GM13976 (cell line): ENCODE data around the gene FRY.

Experiments
- DNase-seq: peaks from one replicate; pipeline ENCODE4 v3.0.0; 2012; ENCODE audit warnings: low spot score
- CTCF ChIP-seq: IDR thresholded peaks from 2 replicates; pipeline ENCODE4 v1.5.1; 2012; ENCODE audit warnings: borderline replicate concordance, mild to moderate bottlenecking; ENCODE audit not compliant: insufficient read depth; ENCODE audit errors: extremely low read depth, missing control alignments, control extremely low read depth
- in situ Hi-C: fragments of 300-500 bp; cut with MboI; formaldehyde crosslinking; loops from one replicate; pipeline ENCODE4 v1.12.0; 2022; ENCODE audit warnings: low sequenced_read_pairs, mixed read lengths, inconsistent platforms; ENCODE audit not compliant: unreplicated experiment

The FRY gene

GRCh38 chr13:32023698-32024097 lies 7.9 kb upstream of the FRY start:
- in situ Hi-C loops, result loop anchor here (10.0 to 25.0 kb wide), 2 partner anchors 291 to 539 kb away; partner anchors contain the start of genes BRCA2 and ZAR1L
- DNase-seq, result no peak
- TF ChIP-seq CTCF, result no peak

GRCh38 chr13:32024750-32025149 lies 6.8 kb upstream of the FRY start:
- no peak for DNase-seq
- in situ Hi-C loops, result loop anchor here (10.0 to 25.0 kb wide), 2 partner anchors 290 to 538 kb away; partner anchors contain the start of genes BRCA2 and ZAR1L
- no peak for TF ChIP-seq CTCF

- TF ChIP-seq CTCF, result no peak
- in situ Hi-C loops, result loop anchor here (10.0 kb wide), 1 partner anchor 289 kb away; the partner anchor contains the start of genes BRCA2 and ZAR1L
- DNase-seq, result no peak
Measured at GRCh38 chr13:32025730-32026129, 5.8 kb upstream of the FRY start.

- no peak for TF ChIP-seq CTCF
- no peak for DNase-seq
- in situ Hi-C loops, result loop anchor here (10.0 kb wide), 1 partner anchor 288 kb away; the partner anchor contains the start of genes BRCA2 and ZAR1L
Measured at GRCh38 chr13:32026623-32027022, 5.0 kb upstream of the FRY start.

DNA sequence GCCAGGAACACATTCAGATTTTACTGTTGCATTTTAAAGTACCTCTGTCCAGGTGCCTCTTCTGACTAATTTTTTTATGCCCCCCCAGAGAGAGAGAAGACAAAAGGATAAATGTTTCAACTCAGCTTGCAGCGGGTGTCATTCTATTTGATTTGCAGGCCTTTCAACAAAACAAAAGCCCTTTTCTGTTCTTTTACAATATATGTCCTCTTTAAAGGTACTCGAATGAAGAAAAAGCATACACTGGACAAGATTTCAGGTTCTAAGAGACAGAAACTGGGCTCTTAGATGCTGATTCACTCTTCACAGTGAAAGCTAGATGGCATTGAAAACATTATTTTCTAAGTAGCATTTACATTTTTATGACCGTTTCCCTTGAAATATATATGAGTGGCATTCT lies 2.9 kb upstream of the FRY start:
- no peak for TF ChIP-seq CTCF
- DNase-seq, result no peak
- in situ Hi-C loops, result loop anchor here (10.0 kb wide), 1 partner anchor 286 kb away; the partner anchor contains the start of genes BRCA2 and ZAR1L

DNA sequence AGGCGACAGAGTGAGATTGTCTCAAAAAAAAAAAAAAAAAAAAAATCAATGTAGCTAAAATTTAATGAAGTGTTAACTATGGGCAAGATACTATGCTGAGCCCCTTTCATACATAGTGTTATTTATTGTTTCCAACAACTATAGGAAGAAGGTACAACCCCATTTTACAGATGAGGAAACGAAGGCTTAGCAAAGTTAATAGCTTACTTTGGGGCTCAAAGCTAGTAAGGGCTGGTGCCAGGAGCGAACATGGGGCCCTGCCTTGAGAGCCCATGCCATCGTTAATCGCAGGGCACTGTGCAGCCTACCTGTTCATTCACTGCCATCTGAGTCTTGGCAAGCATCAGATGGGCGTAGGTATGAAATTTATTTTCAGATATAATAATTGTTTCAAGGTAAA lies 1.9 kb upstream of the FRY start:
- in situ Hi-C loops, result loop anchor here (10.0 kb wide), 1 partner anchor 285 kb away; the partner anchor contains the start of genes BRCA2 and ZAR1L
- DNase-seq, result no peak
- TF ChIP-seq CTCF, result no peak
